NCI-H82 treated with DMSO at 0.1 percent for 48 hours (cell line): Measurements from ENCODE around the gene ANKRD30A.
"Not testable (repeated sequence)": the region's sequence is repeated elsewhere in the genome, so short reads cannot be mapped to it uniquely, and the experiment has no call there.

ENCODE experiments used
- DNase-seq: peaks from one replicate; lab custom pipeline; 2025; ENCODE audit not compliant: unreplicated experiment; lab: John Stamatoyannopoulos, UW

The ANKRD30A gene, protein sequence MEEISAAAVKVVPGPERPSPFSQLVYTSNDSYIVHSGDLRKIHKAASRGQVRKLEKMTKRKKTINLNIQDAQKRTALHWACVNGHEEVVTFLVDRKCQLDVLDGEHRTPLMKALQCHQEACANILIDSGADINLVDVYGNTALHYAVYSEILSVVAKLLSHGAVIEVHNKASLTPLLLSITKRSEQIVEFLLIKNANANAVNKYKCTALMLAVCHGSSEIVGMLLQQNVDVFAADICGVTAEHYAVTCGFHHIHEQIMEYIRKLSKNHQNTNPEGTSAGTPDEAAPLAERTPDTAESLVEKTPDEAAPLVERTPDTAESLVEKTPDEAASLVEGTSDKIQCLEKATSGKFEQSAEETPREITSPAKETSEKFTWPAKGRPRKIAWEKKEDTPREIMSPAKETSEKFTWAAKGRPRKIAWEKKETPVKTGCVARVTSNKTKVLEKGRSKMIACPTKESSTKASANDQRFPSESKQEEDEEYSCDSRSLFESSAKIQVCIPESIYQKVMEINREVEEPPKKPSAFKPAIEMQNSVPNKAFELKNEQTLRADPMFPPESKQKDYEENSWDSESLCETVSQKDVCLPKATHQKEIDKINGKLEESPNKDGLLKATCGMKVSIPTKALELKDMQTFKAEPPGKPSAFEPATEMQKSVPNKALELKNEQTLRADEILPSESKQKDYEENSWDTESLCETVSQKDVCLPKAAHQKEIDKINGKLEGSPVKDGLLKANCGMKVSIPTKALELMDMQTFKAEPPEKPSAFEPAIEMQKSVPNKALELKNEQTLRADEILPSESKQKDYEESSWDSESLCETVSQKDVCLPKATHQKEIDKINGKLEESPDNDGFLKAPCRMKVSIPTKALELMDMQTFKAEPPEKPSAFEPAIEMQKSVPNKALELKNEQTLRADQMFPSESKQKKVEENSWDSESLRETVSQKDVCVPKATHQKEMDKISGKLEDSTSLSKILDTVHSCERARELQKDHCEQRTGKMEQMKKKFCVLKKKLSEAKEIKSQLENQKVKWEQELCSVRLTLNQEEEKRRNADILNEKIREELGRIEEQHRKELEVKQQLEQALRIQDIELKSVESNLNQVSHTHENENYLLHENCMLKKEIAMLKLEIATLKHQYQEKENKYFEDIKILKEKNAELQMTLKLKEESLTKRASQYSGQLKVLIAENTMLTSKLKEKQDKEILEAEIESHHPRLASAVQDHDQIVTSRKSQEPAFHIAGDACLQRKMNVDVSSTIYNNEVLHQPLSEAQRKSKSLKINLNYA (N-terminal part only)

DNA sequence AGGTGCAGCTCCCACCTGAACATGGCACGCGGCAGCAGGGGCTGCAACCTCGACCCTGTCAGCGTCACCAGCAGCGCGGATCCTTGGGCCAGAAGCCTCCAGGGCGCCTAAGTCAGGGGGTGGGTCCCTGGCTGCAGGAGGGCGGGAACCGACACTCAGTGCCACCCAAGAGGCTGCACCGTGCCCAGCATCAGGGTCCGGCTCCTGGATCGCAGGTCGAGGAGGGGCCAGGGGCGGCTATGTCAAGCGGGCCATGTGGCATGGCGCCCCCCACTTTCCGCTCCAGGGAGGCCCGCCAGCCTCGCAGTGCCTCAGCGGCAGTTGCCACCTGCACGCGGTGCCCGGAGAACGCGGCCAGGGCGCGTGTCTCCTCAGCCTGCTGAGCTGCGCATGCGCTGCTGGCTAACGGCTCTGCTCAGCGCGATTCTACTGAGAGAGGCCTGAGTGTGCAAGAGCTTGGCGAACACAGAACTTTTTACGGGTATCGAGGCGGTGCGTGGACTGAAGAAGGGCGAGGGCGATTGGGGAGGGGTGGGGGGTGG lies at the start of gene ANKRD30A:
TSS of gene ANKRD30A (plus strand) at position 408 of the 542 bp plus-strand sequence. CDS start 190 bp downstream, outside the sequence.
- DNase-seq = no peak

DNA sequence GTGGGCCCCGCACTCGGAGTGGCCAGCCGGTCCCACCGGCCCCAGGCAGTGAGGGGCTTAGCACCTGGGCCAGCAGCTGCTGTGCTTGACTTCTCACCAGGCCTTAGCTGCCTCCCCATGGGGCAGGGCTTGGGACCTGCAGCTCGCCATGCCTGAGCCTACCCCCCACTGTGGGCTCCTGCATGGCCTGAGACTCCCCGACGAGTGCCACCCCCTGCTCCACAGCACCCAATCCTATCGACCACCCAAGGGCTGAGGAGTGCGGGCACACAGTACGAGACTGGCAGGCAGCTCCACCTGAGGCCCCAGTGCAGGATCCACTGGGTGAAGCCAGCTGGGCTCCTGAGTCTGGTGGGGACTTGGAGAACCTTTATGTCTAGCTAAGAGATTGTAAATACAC lies 49.3 kb upstream of the ANKRD30A start:
- DNase-seq = not testable (repeated sequence)

- DNase-seq = no peak
Observed at GRCh38 chr10:37095792-37096573, 29.4 kb upstream of the ANKRD30A start.

GRCh38 chr10:37101261-37101660 lies 24.1 kb upstream of the ANKRD30A start:
- DNase-seq = no peak

DNA sequence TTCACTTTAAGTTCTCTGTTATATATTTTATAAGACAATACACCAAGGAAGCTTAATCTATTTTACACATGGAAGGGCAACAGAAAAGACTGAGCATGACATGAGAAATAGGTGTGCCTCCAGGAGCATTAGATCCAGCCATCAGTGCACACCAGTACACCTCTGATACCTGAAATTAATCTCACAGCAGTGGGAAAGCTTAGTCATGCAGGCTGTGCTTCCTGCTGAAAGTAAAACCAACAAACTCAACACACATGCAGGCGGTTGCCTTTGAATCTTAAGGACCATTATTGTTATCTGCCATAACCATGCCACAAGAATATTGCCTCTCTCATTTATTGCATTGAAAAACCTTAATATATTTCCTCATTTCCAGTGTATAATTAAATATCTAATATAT lies 16.4 kb upstream of the ANKRD30A start:
- no peak for DNase-seq

DNA sequence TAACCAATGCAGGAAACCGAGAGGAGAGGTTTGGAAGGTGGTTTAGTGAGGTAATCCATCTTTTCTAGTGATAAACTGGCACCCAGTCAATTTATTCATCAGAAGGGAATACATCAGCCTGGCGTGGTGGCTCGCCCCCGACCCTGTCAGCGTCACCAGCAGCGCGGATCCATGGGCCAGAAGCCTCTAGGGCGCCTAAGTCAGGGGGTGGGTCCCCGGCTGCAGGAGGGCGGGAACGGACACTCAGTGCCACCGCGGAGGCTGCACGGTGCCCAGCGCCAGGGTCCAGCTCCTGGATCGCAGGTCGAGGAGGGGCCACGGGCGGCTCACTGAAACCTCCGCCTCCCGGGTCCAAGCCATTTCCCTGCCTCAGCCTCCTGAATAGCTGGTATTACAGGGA lies 866 bp upstream of the ANKRD30A start:
- no peak for DNase-seq

DNA sequence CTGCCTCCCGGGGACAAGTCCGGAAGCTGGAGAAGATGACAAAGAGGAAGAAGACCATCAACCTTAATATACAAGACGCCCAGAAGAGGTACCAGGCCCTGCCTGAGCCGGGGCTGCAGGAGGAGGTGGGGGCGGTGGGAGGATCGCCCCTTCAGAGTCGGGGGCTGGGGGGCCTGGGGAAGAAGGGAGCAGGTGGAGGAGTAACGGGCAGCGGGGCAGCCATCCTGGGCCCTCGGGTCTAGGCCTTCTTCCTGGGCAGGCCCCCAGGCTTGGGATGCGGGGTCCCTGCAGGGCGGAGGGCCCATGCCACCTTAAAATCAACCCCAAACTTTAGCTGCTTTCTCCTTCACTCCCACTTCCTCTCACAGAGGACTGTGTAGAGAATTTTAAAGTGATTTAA lies 523 bp downstream of the ANKRD30A start:
- DNase-seq = no peak

GRCh38 chr10:37146443-37146842 lies 21.0 kb downstream of the ANKRD30A start:
- no peak for DNase-seq

DNA sequence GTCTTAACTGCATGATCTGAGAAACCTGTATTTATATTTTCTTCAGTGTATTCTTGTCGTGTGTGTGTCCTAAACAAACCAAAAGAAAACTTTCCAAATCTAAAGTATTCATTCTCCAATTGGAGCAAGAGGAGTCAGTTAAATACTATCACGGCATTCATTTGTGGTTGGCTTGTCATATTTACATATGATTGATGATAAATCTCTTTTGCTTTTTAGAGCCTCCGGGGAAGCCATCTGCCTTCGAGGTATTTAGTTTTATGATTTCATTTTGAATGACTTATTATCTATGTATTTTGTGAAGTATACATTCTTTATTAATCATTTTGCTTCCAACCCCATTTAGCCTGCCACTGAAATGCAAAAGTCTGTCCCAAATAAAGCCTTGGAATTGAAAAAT lies 37.0 kb downstream of the ANKRD30A start:
- not testable (repeated sequence) for DNase-seq

DNA sequence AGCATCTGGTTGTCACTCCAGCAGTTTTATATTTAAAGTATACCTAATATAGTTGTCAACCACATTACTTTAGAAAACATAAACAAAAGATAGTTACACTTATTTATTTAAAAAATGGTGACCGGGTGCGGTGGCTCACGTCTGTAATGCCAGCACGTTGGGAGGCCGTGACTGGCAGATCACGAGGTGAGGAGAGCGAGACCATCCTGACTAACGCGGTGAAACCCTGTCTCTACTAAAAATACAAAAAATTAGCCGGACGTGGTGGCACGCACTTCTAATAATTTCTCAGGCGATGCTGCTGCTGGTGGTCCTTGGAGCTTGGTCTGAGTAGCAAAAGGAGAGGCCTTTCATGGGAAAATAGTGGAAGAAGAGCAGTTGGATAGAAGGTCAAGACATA lies 46.5 kb downstream of the ANKRD30A start:
- DNase-seq = not testable (repeated sequence)

- not testable (repeated sequence) for DNase-seq
Observed at GRCh38 chr10:37178296-37178695, 52.9 kb downstream of the ANKRD30A start.

GRCh38 chr10:37182719-37183118 lies 57.3 kb downstream of the ANKRD30A start:
- DNase-seq = not testable (repeated sequence)

DNA sequence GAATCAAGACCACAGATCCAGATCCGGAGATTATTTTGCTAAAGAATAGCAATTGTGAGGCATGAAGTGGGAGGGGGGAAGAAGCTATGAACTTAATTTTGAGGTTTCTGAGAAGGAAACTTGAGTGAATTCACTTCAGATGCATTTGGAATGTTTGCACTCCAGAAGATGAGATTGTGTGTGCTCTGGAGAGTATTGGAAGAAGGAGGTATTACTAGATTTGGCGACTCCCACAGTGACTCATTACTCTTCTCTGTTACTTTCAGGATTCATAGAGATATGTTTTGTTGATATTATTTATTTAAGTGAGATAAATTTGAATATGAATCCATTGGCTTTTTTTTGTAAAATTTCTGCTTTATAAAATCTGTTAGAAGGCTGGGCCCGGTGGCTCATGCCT lies 80.7 kb downstream of the ANKRD30A start:
- DNase-seq = no peak

- no peak for DNase-seq
Observed at GRCh38 chr10:37220866-37221265, 95.5 kb downstream of the ANKRD30A start.

- no peak for DNase-seq
Observed at GRCh38 chr10:37222046-37222445, 96.6 kb downstream of the ANKRD30A start.

GRCh38 chr10:37225163-37225562 lies 99.8 kb downstream of the ANKRD30A start:
- no peak for DNase-seq

GRCh38 chr10:37226524-37226923 lies 101.1 kb downstream of the ANKRD30A start:
- no peak for DNase-seq

DNA sequence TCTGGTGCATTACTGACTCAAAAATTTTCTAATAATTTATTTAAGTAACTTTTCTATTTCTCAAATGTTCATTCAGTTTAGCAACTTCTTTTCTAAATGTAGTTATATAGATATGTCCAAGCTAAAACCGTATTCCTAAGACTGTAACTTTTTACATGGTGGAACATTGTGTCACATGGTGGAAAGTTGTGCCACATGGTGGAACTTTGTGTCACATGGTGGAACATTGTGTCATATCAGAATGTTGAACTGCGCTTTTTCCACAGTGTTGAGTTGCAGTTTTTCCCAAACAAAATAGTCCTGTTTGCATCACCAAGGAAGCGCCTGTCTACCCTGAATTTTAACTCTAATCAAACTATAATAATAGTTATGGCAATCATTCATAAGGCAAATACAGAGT lies 109.3 kb downstream of the ANKRD30A start:
- no peak for DNase-seq

DNA sequence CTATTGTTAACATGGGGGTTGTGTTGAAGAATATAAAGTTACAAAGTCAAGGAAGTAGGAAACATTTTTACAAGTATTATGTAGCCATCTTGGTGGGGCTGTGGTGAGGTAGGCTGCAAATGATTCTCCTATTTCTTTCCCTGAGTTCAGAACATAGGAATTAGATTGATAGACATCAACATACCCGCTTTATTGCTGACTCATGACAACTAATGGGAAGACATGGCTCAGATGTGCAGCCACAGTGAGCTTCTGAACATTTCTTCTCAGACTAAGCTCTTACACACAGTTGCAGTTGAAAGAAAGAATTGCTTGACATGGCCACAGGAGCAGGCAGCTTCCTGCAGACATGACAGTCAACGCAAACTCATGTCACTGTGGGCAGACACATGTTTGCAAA lies 110.7 kb downstream of the ANKRD30A start:
- no peak for DNase-seq

- DNase-seq = no peak
Observed at GRCh38 chr10:37240223-37240622, 114.8 kb downstream of the ANKRD30A start.
